Hematopoietic multipotent progenitor cell (in vitro differentiated cells): ENCODE data around the gene CCDC127. TPM values are rescaled to one million over a fixed set of nuclear protein-coding genes. Genes with fewer than 3 reads are reported as not detected.

ENCODE experiments used
- DNase-seq, 3 donors: peaks; one replicate each; pipeline ENCODE4 v3.0.0-alpha.2; 2011 to 2015; ENCODE audit warnings: low read depth in 2 of 3, low spot score in 2 of 3
- total RNA-seq: library from RNA; depleted of rRNA; stranded (reverse); fragments of >200 nt; gene quantifications from one replicate; pipeline ENCODE4 v1.2.3, GENCODE V29; 2012

The CCDC127 gene
- total RNA-seq, 1 donor = 3.2 TPM

DNA sequence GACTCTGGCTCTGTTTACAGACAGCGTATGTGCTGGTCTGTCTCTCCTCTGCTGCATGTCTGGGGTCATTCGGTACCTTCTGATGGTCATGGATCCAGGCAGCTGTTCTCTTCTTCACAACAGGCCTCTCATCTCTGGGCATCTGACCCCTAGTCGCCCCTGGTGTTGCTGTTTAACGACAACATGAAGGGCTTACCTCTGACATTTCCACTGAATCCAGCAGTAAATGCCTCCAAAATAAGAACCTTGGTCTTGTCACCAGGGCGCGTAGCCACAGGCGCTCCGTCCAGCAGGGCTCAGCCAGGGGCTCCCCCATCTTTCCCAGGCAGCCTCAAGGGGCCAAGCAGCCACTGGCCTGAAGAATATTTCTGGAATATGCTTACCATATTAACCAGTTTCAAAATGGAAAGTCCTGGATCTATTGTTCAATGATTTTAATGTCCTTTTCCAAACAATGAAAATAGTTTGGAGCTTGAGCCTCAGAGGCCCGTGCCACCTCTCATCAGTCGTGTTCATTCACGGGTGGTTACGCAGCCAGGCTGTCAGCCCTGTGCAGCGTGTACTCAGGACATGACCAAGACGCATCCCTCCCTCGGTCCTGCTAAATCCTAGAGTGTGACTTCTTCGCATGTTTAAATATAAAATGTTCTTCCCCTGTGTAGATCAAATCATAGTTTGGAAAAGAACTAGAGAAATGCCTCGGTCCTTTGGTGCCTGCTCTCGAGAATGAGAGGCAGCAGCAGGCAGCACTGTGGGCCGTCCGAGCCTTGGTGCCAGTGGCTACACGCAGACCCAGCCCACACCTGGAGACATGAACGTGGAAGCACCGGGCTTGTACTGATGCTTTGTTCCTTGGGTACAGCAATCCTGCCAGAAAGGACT lies 56.8 kb downstream of the CCDC127 start:
- DNase-seq = no peak

DNA sequence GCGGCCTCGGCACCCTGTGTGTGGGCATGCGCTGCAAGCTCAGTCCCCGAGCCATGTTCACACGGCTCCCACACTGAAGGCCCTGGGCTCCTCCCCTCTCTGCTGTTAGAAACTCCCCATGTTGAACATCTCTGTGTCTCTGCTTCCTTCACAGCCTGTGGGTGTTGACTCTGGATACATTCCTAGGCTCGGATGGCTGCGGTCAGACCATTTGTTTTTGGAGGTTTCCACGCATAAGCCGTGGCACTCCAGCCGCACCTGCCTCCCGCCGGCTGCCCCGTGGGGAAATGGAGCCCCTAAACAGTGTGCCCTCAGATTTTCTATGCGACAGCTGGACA lies 57.8 kb downstream of the CCDC127 start:
- DNase-seq = no peak

DNA sequence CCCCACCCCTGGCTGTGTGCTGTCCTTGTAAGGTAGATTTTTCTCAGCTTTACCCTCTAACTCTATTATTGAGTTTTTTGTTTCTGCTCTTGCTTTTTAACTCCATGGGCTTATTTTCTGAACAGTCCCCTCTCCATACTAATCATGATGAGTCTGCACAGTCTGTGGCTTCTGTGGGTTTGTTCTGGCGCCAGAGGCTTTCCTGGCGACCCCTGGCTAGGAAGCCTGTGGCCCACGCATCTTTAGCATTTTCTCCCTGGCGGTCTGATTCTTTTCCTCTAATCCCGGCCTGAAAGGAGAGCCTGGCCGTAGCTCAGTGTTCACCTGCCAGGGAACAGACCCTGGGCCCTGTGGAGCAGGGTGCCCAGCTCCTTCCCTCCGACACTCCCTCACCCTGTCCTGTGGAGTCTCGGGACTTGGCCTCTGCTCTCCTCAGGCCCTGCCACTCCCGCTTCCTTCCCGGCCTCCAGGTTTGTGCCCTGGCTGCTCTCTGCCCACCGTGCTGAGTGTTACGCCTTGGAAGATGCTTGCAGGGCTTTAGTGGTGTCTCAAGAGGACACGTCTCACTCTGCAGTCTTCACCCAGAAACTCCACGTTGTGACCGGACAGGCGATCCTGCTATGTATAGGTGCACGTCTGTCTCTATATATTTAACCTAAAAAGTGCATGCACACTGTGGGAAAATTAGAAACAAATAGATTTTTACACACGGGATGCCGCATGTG lies 58.3 kb downstream of the CCDC127 start:
- peak in 2 of 3 donors; percentile 51 to 62 for DNase-seq

DNA sequence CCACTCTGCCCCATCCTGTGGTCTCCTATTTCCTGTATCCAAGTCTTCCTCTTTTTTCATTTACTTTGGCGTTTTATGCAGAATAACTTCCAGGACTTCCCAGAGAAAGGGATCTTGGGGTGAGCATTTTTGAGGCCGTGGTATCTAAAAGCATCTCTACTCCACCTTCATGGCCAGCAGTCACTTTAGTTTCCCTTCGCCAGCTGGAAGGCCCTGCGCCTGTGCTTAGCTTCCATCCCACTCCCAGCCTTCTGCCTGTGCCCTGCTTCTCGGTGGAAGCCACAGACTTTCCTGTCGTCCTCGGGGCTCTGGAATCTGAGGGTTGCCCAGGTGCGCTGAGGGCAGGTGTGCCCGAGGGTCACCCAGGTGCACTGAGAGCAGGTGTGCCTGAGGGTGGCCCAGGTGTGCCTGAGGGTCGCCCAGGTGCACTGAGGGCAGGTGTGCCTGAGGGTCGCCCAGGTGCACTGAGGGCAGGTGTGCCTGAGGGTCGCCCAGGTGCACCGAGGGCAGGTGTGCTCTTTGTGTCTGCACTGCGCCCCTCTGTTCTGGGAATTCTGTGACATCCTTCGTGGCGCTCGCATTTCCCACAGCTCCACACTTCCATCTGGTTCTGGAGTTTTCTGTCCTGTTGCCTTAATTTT lies 59.0 kb downstream of the CCDC127 start:
- DNase-seq = peak in 1 of 3 donors; percentile 2

DNA sequence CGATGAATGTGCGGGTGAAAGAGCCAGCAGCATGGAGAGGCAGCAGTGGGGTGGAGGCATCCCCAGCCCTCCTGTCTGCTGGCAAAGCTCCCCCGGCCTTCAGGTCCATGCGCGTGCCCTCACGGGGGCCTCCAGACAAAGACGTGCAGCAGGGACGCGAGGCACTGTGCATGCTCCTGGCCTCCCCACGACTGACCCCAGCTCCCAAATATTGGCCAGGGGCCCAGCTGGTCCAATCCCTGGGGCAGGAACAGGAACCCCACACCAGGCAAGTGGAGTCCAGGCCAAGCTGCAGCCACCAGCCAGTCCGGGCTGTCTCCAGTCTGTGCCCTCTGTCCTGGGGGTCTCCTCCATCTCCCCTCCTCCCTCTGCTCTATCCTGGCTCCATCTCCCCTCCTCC lies 60.2 kb downstream of the CCDC127 start:
- no peak for DNase-seq

DNA sequence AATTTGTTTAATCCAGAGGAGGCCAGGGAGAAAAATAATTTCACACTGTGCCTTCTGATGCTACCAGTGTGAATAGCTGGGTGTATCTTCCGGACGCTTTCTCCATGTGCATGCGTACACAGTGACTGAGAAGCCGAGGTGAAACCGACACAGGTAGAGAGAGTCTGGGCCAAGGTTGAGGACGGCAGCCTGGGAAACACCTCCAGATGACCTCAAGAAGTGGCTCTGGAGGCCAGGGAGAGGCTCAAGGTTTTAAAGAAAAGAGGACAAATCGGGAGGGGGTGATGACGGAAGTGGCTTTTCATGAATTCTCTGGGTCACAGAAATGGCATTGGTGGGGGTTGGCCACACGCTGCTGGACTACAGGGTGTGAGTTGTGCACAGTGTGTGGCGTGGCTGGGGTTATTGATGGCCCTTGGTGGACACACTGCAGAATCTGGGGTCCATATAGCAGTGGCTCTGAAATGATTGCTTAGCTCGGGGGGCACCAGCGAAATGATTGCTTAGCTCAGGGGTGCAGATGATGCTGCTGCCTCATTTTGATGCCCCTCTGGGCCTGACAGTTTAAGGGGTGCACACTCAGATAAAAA lies 60.7 kb downstream of the CCDC127 start:
- DNase-seq = no peak

DNA sequence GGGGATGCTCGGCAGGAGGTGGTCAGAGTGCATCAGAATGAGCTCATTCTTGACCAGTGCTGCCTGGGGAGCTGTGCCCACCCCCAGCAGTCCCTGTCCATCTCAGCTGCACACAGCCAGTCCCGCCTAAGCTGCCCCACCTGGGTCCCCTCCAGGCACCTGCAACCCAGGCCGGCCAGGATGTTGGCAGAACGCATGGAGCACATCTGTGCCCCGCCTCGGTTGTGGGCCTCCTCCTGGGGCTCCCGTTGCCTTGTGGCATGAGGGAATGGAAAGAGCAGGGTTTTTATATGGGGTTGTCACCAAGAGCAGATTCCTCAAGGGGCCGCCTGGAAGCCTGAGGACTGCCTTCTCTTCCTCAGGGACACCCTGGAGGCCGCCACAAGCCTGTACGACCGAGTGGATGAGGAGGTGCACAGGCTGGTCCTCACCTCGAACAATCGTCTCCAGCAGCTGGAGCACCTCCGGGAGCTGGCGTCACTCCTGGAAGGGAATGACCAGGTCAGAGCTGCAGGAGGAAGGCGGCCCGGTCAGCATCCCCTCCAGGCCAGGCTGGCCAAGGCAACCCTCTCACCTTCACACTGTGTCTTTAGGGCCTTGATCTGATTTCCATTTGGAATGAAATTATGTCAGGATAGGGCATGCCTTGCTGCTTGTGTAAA lies 61.4 kb downstream of the CCDC127 start:
- no peak for DNase-seq

DNA sequence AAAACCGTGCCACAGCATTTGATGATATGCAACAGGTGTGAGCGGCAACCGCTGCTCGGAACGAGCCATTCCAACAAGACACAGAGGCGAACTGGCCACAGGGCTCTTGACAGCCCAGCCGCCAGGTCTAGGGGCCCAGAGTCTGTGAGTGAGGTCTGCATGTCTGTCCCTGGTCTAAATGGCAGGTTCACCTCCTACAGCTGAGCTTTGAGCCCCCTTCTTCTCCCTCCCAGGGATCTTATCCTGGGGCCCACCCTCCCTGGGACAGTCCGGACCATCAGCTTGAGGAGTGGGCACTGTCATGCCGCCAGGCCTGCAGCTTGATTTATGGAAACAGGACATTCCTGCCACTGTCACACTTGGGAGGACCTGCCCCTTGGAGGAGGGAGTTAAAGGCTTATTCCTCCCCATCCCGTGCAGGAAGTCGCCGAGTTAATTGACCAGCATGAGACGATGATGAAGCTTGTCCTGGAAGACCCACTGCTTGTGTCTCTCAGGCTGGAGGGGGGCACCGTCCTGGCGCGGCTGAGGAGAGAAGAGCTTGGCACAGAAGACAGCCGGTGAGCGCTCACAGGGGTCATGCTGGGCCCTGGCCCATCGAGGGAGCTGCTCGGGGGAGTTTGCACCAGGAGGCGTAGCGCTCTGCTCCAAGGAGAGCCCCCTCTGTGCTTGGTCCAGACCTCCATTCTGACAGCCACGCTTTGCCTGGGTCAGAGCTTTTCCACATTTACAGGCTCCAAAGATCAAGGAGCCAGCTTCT lies 62.1 kb downstream of the CCDC127 start:
- no peak for DNase-seq

DNA sequence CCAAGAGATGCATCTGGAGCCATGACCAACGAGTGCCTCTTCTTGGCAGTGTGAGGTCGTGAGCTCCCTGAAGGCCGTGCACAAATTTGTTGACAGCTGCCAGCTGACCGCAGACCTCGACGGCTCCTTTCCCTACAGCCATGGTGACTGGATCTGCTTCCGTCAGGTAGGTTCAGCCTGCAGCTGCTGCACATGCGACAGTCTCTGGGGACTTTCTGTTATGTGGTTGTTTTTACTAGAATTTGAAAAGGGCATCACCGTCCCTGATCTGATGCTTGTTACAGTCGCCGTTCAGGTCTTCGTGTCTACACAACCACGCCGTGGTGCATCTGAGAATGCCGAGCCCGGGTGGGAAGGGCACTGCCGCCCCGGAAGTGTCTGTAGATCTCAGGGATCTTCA lies 63.1 kb downstream of the CCDC127 start:
- DNase-seq = no peak

DNA sequence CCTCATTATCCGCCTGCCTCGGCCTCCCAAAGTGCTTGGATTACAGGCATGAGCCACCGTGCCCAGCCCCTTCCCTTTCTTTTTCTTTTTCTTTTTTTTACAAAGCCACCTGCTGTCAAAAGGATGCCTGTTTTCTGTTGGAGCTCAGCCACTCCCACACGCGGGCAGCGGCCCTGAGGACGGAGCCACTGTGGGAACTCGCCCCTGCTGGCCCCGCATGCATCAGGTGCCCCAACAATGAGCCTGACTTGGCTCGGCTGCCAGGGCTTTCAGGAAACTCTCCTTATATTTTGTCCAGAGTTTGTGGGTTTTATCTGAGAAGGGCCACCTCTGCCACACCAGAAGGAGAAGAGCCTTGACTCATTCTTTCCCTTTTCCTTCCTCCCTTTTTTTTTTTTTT lies 63.7 kb downstream of the CCDC127 start:
- no peak for DNase-seq

DNA sequence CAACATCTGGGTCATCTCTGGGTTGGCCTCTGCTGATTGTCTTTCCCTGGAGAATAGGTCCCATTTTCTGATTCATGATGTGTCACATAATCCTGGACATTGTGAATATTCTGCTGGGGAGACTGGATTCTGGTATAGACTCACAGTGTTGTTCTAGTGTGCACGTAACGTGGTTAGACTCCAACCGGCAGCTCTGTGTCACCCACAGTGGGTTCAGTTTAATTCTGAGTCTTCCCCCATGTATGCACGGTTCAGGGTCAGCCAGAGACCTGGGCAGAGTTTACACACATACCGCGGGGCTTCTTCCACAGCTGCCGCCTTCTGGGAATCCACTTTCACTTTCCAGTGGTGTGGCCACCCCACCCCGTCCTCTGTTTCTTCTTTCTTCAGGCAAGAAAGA lies 64.7 kb downstream of the CCDC127 start:
- no peak for DNase-seq

DNA sequence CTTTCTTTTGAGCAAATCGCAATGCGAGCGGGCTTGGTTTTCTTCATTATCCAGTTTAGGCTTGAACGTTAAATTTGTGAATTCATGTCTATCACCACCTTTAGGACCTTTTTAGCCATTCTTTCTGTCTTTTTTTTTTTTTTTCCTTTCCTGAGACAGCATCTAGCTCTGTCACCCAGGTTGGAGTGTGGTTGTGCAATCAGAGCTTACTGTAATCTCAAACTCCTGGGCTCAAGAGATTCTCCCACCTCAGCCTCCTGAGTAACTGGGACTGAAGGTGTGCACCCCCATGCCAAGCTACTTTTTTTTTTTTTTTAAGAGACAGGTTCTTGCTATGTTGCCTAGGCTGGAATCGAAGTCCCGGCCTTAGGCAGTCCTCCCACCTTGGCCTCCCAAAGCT lies 65.9 kb downstream of the CCDC127 start:
- no peak for DNase-seq

DNA sequence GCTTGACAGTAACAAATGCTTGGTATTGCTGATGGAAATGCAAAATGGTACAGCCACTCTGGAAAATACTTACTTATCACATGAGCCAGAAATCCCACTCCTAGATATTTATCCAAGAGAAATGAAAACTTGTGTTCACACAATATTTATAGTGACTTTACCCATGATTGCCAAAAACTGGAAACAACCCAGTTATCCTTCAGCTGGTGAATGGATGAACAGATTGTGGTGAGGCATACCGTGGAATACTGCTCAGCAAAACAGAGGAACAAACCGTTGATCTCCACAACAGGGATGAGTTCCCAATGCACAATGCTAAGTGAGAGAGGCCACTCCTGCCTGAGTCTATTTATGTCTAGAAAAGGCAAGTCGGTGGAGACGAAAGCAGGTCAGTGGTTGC lies 67.2 kb downstream of the CCDC127 start:
- DNase-seq = no peak

DNA sequence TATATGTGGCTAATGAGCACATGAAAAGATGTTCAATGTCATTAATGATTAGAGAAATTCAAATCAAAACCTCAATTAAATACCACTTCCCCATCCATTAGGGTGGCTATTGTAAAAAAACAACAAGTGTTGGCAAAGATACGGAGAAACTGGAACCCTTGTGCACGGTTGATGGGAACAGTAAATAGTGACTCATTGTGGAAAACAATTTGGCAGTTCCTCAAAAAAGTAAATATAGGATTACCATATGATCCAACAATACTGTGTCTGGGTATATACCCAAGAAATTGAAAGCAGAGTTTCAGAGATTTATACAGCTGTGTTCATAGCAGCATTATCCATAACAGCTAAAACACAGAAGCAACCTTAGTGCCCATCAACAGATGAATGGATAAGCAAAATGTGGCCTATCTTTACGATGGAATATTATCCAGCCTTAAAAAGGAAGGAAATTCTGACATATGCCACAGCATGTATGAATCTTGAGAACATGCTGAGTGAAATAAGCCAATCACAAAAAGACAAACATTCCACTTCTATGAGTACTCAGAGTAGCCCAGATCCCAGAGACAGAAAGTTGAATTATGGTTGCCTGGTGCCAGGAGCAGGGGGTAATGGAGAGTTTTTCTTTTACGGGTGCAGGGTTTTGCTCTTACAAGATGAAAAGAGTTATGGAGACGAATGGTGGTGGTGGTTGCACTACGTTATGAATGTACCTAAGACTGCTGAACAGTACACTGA lies 68.0 kb downstream of the CCDC127 start:
- DNase-seq = no peak

DNA sequence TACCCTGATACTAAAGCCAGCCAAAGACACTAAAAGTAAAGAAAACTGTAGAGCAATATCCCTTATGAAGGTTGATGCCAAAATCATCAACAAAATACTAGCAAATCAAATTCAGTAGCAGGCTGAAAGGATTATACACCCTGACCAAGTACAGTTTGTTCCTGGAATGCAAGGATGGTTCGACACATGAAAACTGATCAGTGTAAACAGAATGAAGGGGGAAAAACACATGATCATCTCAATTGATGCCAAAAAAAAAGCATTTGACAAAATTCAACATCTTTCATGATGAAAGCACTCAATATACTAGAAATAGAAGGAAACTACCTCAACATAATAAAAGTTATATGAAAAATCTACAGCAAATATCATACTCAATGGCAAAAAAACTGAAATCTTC lies 70.2 kb downstream of the CCDC127 start:
- peak in 1 of 3 donors; percentile 28 for DNase-seq
